ENCODE results near the gene TGIF2. TPM values are rescaled to one million over a fixed set of nuclear protein-coding genes. Genes with fewer than 3 reads are reported as not detected.

The TGIF2 gene
- polyA plus RNA-seq, 1 of the 3 experiments (the other 2 are of a cell fraction): 10.8 TPM

- TF ChIP-seq NRF1 (IDR thresholded peaks at IDR 0.05; ENCODE audit: low read depth, low read length) (no peak), FOSL2 (IDR thresholded peaks at IDR 0.05; ENCODE audit: borderline replicate concordance, low read depth) (no peak), FOXM1 (IDR thresholded peaks at IDR 0.05; ENCODE audit: low read depth) (no peak), EZH2phosphoT487 (IDR thresholded peaks at IDR 0.05; ENCODE audit: borderline replicate concordance, low read depth) (no peak), MXI1 (IDR thresholded peaks at IDR 0.05; ENCODE audit: low read depth, low read length) (no peak), YY1 (IDR thresholded peaks at IDR 0.05; ENCODE audit: low read depth) (no peak), NFIC (IDR thresholded peaks at IDR 0.05; ENCODE audit: borderline replicate concordance) (no peak), TEAD4 (IDR thresholded peaks at IDR 0.05; ENCODE audit: borderline replicate concordance, insufficient read depth) (no peak), SIN3A (IDR thresholded peaks at IDR 0.05; ENCODE audit: borderline replicate concordance, low read depth, low read length) (no peak), REST (IDR thresholded peaks at IDR 0.05; ENCODE audit: low read depth, low read length) (no peak)
These were observed 18.7 kb downstream of the TGIF2 start (continued) for GRCh38 chr20:36591854-36592641.

GRCh38 chr20:36593347-36593929 lies 20.0 kb downstream of the TGIF2 start:
- H3K27me3 ChIP-seq (ENCODE audit: insufficient read depth): no peaks in the 10 kb centered on the region
- no peak overlapping the region for H2AFZ ChIP-seq (ENCODE audit: low read depth)
- 87% methylated on average over 5 of the region's 5 CpGs for WGBS (ENCODE audit: low lambda C conversion rate)
- H3K9me2 ChIP-seq: no peaks in the 10 kb centered on the region
- H3K36me3 ChIP-seq (replicated peaks in 1 of 2; ENCODE audit: control insufficient read depth in 1 of 2, insufficient read depth in 2 of 2, low read length in 1 of 2): peaks cover 5 to 8% of the 10 kb centered on the region in 2 experiments
- no peak overlapping the region for H3K4me3 ChIP-seq (ENCODE audit: low read depth in 2 of 2, low read length in 1 of 2)
- ChIA-PET CTCF (interaction anchor here (1.2 to 4.7 kb wide), 5 partner anchors 11 to 120 kb away, joined by 3 to 37 read pairs (median 5); partner anchors contain the start of gene RAB5IF), POLR2A (no interaction called here)
- no peak for DNase-seq
- no peak overlapping the region for H3K9ac ChIP-seq
- H3F3A ChIP-seq (replicated peaks; ENCODE audit: insufficient read depth): peaks cover 3% of the 10 kb centered on the region
- H4K20me1 ChIP-seq (ENCODE audit: insufficient read depth): no peaks in the 10 kb centered on the region
- no peaks in the 10 kb centered on the region for H3K4me1 ChIP-seq (ENCODE audit: control insufficient read depth in 1 of 2, insufficient read depth in 2 of 2, low read depth in 1 of 2, low read length in 1 of 2)
- no peaks in the 10 kb centered on the region for H3K79me2 ChIP-seq (ENCODE audit: insufficient read depth)
- no peaks in the 10 kb centered on the region for H3K9me3 ChIP-seq
- no peak overlapping the region for H3K4me2 ChIP-seq
- no peak overlapping the region for H3K27ac ChIP-seq (ENCODE audit: low read depth in 2 of 2, low read length in 1 of 2)
- TF ChIP-seq MXI1 (IDR thresholded peaks at IDR 0.05; ENCODE audit: low read depth, low read length) (no peak), RCOR1 (IDR thresholded peaks at IDR 0.05; ENCODE audit: low read length) (no peak), PBX3 (IDR thresholded peaks at IDR 0.05) (no peak), GATA2 (CRISPR knock-in tag; IDR thresholded peaks at IDR 0.05) (no peak), USF1 (IDR thresholded peaks at IDR 0.05; ENCODE audit: borderline replicate concordance, low read depth) (no peak), MAX (IDR thresholded peaks at IDR 0.05; ENCODE audit: low read depth) (no peak), TCF12 (IDR thresholded peaks at IDR 0.05) (no peak), REST (IDR thresholded peaks at IDR 0.05; ENCODE audit: low read depth, low read length) (no peak), FOXJ3 (CRISPR knock-in tag; IDR thresholded peaks at IDR 0.05) (no peak), USF2 (IDR thresholded peaks at IDR 0.05; ENCODE audit: borderline replicate concordance, low read depth, low read length) (no peak), SMC3 (IDR thresholded peaks at IDR 0.05; ENCODE audit: low read depth, low read length) (no peak), FOSL2 (IDR thresholded peaks at IDR 0.05; ENCODE audit: borderline replicate concordance, low read depth) (no peak)

Measured in SK-N-SH (cell line).